ENCODE measurements around the gene PRND. TPM values are rescaled to one million over a fixed set of nuclear protein-coding genes. Genes with fewer than 3 reads are reported as not detected.
"Not testable (repeated sequence)": the region's sequence is repeated elsewhere in the genome, so short reads cannot be mapped to it uniquely, and the experiment has no call there.

PRND gene
- total and polyA plus RNA-seq, 12 donors: 0.17 TPM; not detected in 11

- no peak for TF ChIP-seq POLR2A (IDR thresholded peaks at IDR 0.05)
- no peak for TF ChIP-seq CTCF (IDR thresholded peaks at IDR 0.05)
- no peaks in the 10 kb centered on the region for H3K9me3 ChIP-seq (replicated peaks in 1 of 3)
- no peaks in the 10 kb centered on the region for H3K36me3 ChIP-seq (replicated peaks in 1 of 2)
- WGBS, 4 donors: 72 to 91% (median 82%) methylated on average over 2 to 5 of the region's 5 CpGs
- no peak overlapping the region for H3K27ac ChIP-seq
- intact Hi-C loops (cut with DNase I): no loop called here
- H3K4me3 ChIP-seq: no peak overlapping the region
- H3K27me3 ChIP-seq: no peaks in the 10 kb centered on the region
- peaks cover 7 to 14% of the 10 kb centered on the region in 2 donors for H3K4me1 ChIP-seq (replicated peaks in 1 of 2)
- no peak for DNase-seq
Measured at GRCh38 chr20:4722571-4722970, 862 bp downstream of the PRND start.

- no peak overlapping the region for H3K4me3 ChIP-seq
- no peaks in the 10 kb centered on the region for H3K36me3 ChIP-seq (replicated peaks in 1 of 2)
- H3K27ac ChIP-seq: no peak overlapping the region
- H3K9me3 ChIP-seq (replicated peaks in 1 of 3): no peaks in the 10 kb centered on the region
- DNase-seq: no peak
- WGBS, 4 donors: 50 to 74% (median 55%) methylated on average over 4 of the region's 4 CpGs
- intact Hi-C loops (cut with DNase I): no loop called here
- H3K27me3 ChIP-seq: no peaks in the 10 kb centered on the region
- TF ChIP-seq CTCF (IDR thresholded peaks at IDR 0.05) (no peak), POLR2A (IDR thresholded peaks at IDR 0.05) (no peak)
- H3K4me1 ChIP-seq (replicated peaks in 1 of 2): peaks cover 7 to 14% of the 10 kb centered on the region in 2 donors
Measured at GRCh38 chr20:4722993-4723392, 1.3 kb downstream of the PRND start.

- intact Hi-C loops (cut with DNase I); H3K4me3 ChIP-seq; H3K9me3 ChIP-seq (replicated peaks in 1 of 3); DNase-seq; H3K27ac ChIP-seq; H3K36me3 ChIP-seq (replicated peaks in 1 of 2); H3K27me3 ChIP-seq: not testable (repeated sequence)
- peaks cover 7 to 14% of the 10 kb centered on the region in 2 donors for H3K4me1 ChIP-seq (replicated peaks in 1 of 2)
- 66 to 81% (median 71%) methylated on average over 2 to 4 of the region's 4 CpGs for WGBS, 4 donors
Measured at GRCh38 chr20:4723553-4723952, 1.8 kb downstream of the PRND start.

- Histone ChIP-seq H3K27me3 (no peaks in the 10 kb centered on the region), H3K27ac (no peak overlapping the region), H3K4me3 (no peak overlapping the region), H3K9me3 (replicated peaks in 1 of 3) (no peaks in the 10 kb centered on the region), H3K4me1 (replicated peaks in 1 of 2) (peaks cover 7 to 14% of the 10 kb centered on the region in 2 donors), H3K36me3 (replicated peaks in 1 of 2) (no peaks in the 10 kb centered on the region)
- no peak for DNase-seq
- TF ChIP-seq POLR2A (IDR thresholded peaks at IDR 0.05) (no peak), CTCF (IDR thresholded peaks at IDR 0.05) (no peak)
- intact Hi-C loops (cut with DNase I): no loop called here
- WGBS, 4 donors: 88 to 92% (median 90%) methylated on average over 20 to 34 of the region's 34 CpGs
Measured at GRCh38 chr20:4724459-4725262, 3.0 kb downstream of the PRND start.

- H3K4me1 ChIP-seq (replicated peaks in 1 of 2): peaks cover 5 to 9% of the 10 kb centered on the region in 2 donors
- no peak overlapping the region for H3K27ac ChIP-seq
- TF ChIP-seq CTCF (IDR thresholded peaks at IDR 0.05): no peak
- no peak for TF ChIP-seq POLR2A (IDR thresholded peaks at IDR 0.05)
- 83 to 92% (median 88%) methylated on average over 2 to 4 of the region's 4 CpGs for WGBS, 4 donors
- no peak for DNase-seq
- no peaks in the 10 kb centered on the region for H3K36me3 ChIP-seq (replicated peaks in 1 of 2)
- no peaks in the 10 kb centered on the region for H3K27me3 ChIP-seq
- H3K9me3 ChIP-seq (replicated peaks in 1 of 3): no peaks in the 10 kb centered on the region
- no peak overlapping the region for H3K4me3 ChIP-seq
- intact Hi-C loops (cut with DNase I): no loop called here
Measured at GRCh38 chr20:4725263-4725550, 3.5 kb downstream of the PRND start.
